ENCODE measurements around the gene P2RX3.

DNA sequence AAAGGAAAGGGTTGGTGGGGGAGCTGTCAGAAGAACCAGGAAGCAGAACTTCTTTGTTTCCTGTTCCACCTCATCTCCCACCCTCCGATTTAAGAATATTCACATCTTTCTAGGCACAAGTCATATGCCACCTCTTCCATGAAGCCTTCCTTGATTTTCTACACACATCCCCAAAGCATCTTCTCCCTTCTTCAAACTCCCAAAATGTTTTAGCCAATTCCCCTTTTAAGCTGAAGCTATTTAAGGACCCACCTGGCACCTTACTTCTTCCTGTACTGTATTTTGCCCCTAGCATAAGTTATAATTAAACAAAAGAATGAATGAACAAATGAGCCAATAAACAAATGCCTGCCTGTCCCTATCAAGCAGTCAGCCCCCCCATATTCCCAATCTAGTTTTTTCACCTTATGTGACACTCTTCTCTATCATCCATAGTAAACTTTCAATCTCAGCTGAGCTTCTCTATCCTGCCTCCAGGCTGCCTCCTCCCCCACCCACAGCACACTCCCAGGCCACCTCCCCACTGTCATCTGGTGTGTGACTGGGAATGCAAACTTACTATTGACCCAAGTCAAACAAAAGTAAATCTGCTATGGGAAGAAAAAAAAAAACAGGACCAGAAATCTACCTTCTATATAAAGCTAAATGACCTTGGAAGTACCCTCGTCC is 17.3 kb upstream of the P2RX3 start:
- TF ChIP-seq SIN3A (IDR thresholded peaks at IDR 0.05; ENCODE audit: borderline replicate concordance, insufficient read depth, low read length) (no peak), TAF1 (IDR thresholded peaks at IDR 0.05; ENCODE audit: borderline replicate concordance, insufficient read depth, low read length) (no peak)
- TF ChIP-seq, protein P1, sequence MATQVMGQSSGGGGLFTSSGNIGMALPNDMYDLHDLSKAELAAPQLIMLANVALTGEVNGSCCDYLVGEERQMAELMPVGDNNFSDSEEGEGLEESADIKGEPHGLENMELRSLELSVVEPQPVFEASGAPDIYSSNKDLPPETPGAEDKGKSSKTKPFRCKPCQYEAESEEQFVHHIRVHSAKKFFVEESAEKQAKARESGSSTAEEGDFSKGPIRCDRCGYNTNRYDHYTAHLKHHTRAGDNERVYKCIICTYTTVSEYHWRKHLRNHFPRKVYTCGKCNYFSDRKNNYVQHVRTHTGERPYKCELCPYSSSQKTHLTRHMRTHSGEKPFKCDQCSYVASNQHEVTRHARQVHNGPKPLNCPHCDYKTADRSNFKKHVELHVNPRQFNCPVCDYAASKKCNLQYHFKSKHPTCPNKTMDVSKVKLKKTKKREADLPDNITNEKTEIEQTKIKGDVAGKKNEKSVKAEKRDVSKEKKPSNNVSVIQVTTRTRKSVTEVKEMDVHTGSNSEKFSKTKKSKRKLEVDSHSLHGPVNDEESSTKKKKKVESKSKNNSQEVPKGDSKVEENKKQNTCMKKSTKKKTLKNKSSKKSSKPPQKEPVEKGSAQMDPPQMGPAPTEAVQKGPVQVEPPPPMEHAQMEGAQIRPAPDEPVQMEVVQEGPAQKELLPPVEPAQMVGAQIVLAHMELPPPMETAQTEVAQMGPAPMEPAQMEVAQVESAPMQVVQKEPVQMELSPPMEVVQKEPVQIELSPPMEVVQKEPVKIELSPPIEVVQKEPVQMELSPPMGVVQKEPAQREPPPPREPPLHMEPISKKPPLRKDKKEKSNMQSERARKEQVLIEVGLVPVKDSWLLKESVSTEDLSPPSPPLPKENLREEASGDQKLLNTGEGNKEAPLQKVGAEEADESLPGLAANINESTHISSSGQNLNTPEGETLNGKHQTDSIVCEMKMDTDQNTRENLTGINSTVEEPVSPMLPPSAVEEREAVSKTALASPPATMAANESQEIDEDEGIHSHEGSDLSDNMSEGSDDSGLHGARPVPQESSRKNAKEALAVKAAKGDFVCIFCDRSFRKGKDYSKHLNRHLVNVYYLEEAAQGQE (IDR thresholded peaks at IDR 0.05; ENCODE audit: insufficient read depth in 1 of 2, low read depth in 2 of 2, low read length in 2 of 2) = no peak

All from PFSK-1 (cell line).